ENCODE data around the gene AJAP1.
"Not testable (repeated sequence)": the region's sequence is repeated elsewhere in the genome, so short reads cannot be mapped to it uniquely, and the experiment has no call there.

AJAP1 gene

GRCh38 chr1:4653796-4654725 lies at the start of gene AJAP1:
Gene AJAP1, plus strand, starts transcription at chr1:4654609. Its CDS starts 817 bp downstream, at chr1:4655426.
- DNase-seq: peak; percentile 47

- DNase-seq: no peak
Measured at GRCh38 chr1:4605158-4605557, 49.3 kb upstream of the AJAP1 start.

- no peak for DNase-seq
Measured at GRCh38 chr1:4611563-4612341, 42.7 kb upstream of the AJAP1 start.

GRCh38 chr1:4612991-4613390 lies 41.4 kb upstream of the AJAP1 start:
- no peak for DNase-seq

GRCh38 chr1:4613606-4614370 lies 40.6 kb upstream of the AJAP1 start:
- no peak for DNase-seq

GRCh38 chr1:4614371-4615137 lies 39.9 kb upstream of the AJAP1 start:
- DNase-seq: peak; percentile 22

- no peak for DNase-seq
Measured at GRCh38 chr1:4615138-4615470, 39.3 kb upstream of the AJAP1 start.

GRCh38 chr1:4615501-4615900 lies 38.9 kb upstream of the AJAP1 start:
- no peak for DNase-seq

- no peak for DNase-seq
Measured at GRCh38 chr1:4616831-4617465, 37.5 kb upstream of the AJAP1 start.

GRCh38 chr1:4617506-4617905 lies 36.9 kb upstream of the AJAP1 start:
- no peak for DNase-seq

GRCh38 chr1:4618827-4619226 lies 35.6 kb upstream of the AJAP1 start:
- DNase-seq: not testable (repeated sequence)

- no peak for DNase-seq
Measured at GRCh38 chr1:4621646-4622045, 32.8 kb upstream of the AJAP1 start.

GRCh38 chr1:4622821-4623220 lies 31.6 kb upstream of the AJAP1 start:
- DNase-seq: no peak

- DNase-seq: no peak
Measured at GRCh38 chr1:4624141-4624715, 30.2 kb upstream of the AJAP1 start.

GRCh38 chr1:4624801-4625200 lies 29.6 kb upstream of the AJAP1 start:
- DNase-seq: no peak

GRCh38 chr1:4626061-4626460 lies 28.3 kb upstream of the AJAP1 start:
- DNase-seq: no peak

GRCh38 chr1:4626560-4627319 lies 27.7 kb upstream of the AJAP1 start:
- no peak for DNase-seq

GRCh38 chr1:4627353-4627752 lies 27.1 kb upstream of the AJAP1 start:
- DNase-seq: no peak

GRCh38 chr1:4628992-4629391 lies 25.4 kb upstream of the AJAP1 start:
- no peak for DNase-seq

GRCh38 chr1:4630561-4630960 lies 23.8 kb upstream of the AJAP1 start:
- no peak for DNase-seq

GRCh38 chr1:4631321-4631720 lies 23.1 kb upstream of the AJAP1 start:
- DNase-seq: no peak
